Uterus (tissue), 4 donors: Measurements from ENCODE around the gene DHRS1. TPM values are rescaled to one million over a fixed set of nuclear protein-coding genes. Genes with fewer than 3 reads are reported as not detected.

Source experiments
- DNase-seq, 2 donors: peaks; one replicate each; pipeline ENCODE4 v3.0.0-alpha.2; 2019 to 2020
- H3K27ac ChIP-seq, 2 donors: fragments of 200-600 bp; sonication (generic); 1 replicate in 1 of 2; 2 replicates in 1 of 2; pipeline ENCODE4 v1.5.1; 2016 to 2018
- H3K27me3 ChIP-seq, 2 donors: fragments of 200-600 bp; sonication (generic); one replicate each; pipeline ENCODE4 v1.5.1; 2018 to 2019; ENCODE audit warnings: control low read depth in 1 of 2
- H3K36me3 ChIP-seq, 2 donors: fragments of 200-600 bp; sonication (generic); one replicate each; pipeline ENCODE4 v1.5.1; 2019; ENCODE audit warnings: control low read depth in 1 of 2
- H3K4me1 ChIP-seq, 2 donors: fragments of 200-600 bp; sonication (generic); one replicate each; pipeline ENCODE4 v1.5.1; 2018 to 2019; ENCODE audit warnings: control low read depth in 1 of 2
- H3K4me3 ChIP-seq, 2 donors: fragments of 200-600 bp; sonication (generic); 1 replicate in 1 of 2; 2 replicates in 1 of 2; pipeline ENCODE4 v1.5.1; 2018 to 2019; ENCODE audit warnings: mild to moderate bottlenecking in 1 of 2
- H3K9me3 ChIP-seq, 2 donors: fragments of 200-600 bp; sonication (generic); one replicate each; pipeline ENCODE4 v1.5.1; 2019; ENCODE audit warnings: control low read depth in 1 of 2
- CTCF ChIP-seq, 4 experiments: fragments of 200-600 bp in 2 of 4; fragments of 450-650 bp in 2 of 4; sonication (generic) in 2 of 4; IDR thresholded peaks; one replicate each; pipeline ENCODE4 v1.5.1; 2016 to 2019; ENCODE audit warnings: antibody characterized with exemption in 4 of 4, mild to moderate bottlenecking in 2 of 4, moderate library complexity in 1 of 4
- POLR2A ChIP-seq, 2 donors: fragments of 450-650 bp; IDR thresholded peaks; one replicate each; pipeline ENCODE4 v1.6.1; 2016; ENCODE audit warnings: antibody characterized with exemption in 2 of 2, mild to moderate bottlenecking in 1 of 2, moderate library complexity in 1 of 2
- intact Hi-C: fragments of 100-400 bp; cut with DNase I; formaldehyde crosslinking; loops from one replicate; pipeline ENCODE4 v1.15.1; 2023; ENCODE audit warnings: low total_unique reads
- total RNA-seq, 4 donors: library from RNA; depleted of rRNA in 3 of 4; stranded (reverse); fragments of >200 nt in 3 of 4; gene quantifications; one replicate each; pipeline versions ENCODE4 v1.1.0 to v1.2.4, GENCODE V29; 2014 to 2023
- donor health status: DM: yes; HTN: yes; CAD: no.

The DHRS1 gene
- total RNA-seq, 4 donors from 2014 or later, result 17.0 to 52.4 (median 37.7) TPM

GRCh38 chr14:24315807-24316596 lies 16.4 kb upstream of the DHRS1 start:
- no peaks in the 10 kb centered on the region for H3K9me3 ChIP-seq
- H3K36me3 ChIP-seq, result no peaks in the 10 kb centered on the region
- no peaks in the 10 kb centered on the region for H3K27me3 ChIP-seq
- TF ChIP-seq CTCF (IDR thresholded peaks at IDR 0.05) (peak in 2 of 4 experiments; percentile 21 to 24), POLR2A (IDR thresholded peaks at IDR 0.05) (no peak)
- H3K4me1 ChIP-seq, result peaks cover 0 to 10% of the 10 kb centered on the region in 2 donors
- peak overlapping the region; percentile 6 to 48 for H3K27ac ChIP-seq
- DNase-seq, result peak in 1 of 2 donors; percentile 47
- intact Hi-C loops, result no loop called here
- no peak overlapping the region for H3K4me3 ChIP-seq

GRCh38 chr14:24315243-24315806 lies 15.7 kb upstream of the DHRS1 start:
- no peaks in the 10 kb centered on the region for H3K9me3 ChIP-seq
- no peaks in the 10 kb centered on the region for H3K36me3 ChIP-seq
- TF ChIP-seq POLR2A (IDR thresholded peaks at IDR 0.05) (no peak), CTCF (IDR thresholded peaks at IDR 0.05) (no peak)
- H3K4me1 ChIP-seq, result peaks cover 0 to 15% of the 10 kb centered on the region in 2 donors
- no peaks in the 10 kb centered on the region for H3K27me3 ChIP-seq
- no peak overlapping the region for H3K4me3 ChIP-seq
- H3K27ac ChIP-seq, result peak overlapping the region; percentile 6 to 48
- no peak for DNase-seq
- intact Hi-C loops, result no loop called here

GRCh38 chr14:24314377-24315193 lies 15.0 kb upstream of the DHRS1 start:
- H3K27me3 ChIP-seq, result no peaks in the 10 kb centered on the region
- no peak for TF ChIP-seq POLR2A (IDR thresholded peaks at IDR 0.05)
- no peak for TF ChIP-seq CTCF (IDR thresholded peaks at IDR 0.05)
- no peaks in the 10 kb centered on the region for H3K9me3 ChIP-seq
- H3K27ac ChIP-seq, result no peak overlapping the region
- DNase-seq, result no peak
- H3K4me3 ChIP-seq, result no peak overlapping the region
- no peaks in the 10 kb centered on the region for H3K36me3 ChIP-seq
- H3K4me1 ChIP-seq, result peaks cover 5 to 20% of the 10 kb centered on the region in 2 donors
- intact Hi-C loops, result no loop called here

GRCh38 chr14:24313913-24314312 lies 14.3 kb upstream of the DHRS1 start:
- no peaks in the 10 kb centered on the region for H3K36me3 ChIP-seq
- intact Hi-C loops, result no loop called here
- TF ChIP-seq POLR2A (IDR thresholded peaks at IDR 0.05) (no peak), CTCF (IDR thresholded peaks at IDR 0.05) (no peak)
- H3K27me3 ChIP-seq, result no peaks in the 10 kb centered on the region
- DNase-seq, result no peak
- H3K27ac ChIP-seq, result no peak overlapping the region
- no peak overlapping the region for H3K4me3 ChIP-seq
- H3K9me3 ChIP-seq, result no peaks in the 10 kb centered on the region
- peaks cover 5 to 20% of the 10 kb centered on the region in 2 donors for H3K4me1 ChIP-seq
